NCI-H774 (cell line): ENCODE data around the gene MAP2K4.
"Not testable (repeated sequence)": the region's sequence is repeated elsewhere in the genome, so short reads cannot be mapped to it uniquely, and the experiment has no call there.

Experiments
- DNase-seq: peaks from one replicate; lab custom pipeline; 2025; lab: John Stamatoyannopoulos, UW

Gene MAP2K4

GRCh38 chr17:12162187-12162586 lies 141.5 kb downstream of the MAP2K4 start:
- DNase-seq: not testable (repeated sequence)

GRCh38 chr17:12164085-12164484 lies 143.4 kb downstream of the MAP2K4 start:
- DNase-seq: no peak

GRCh38 chr17:12178644-12179330 lies 158.1 kb downstream of the MAP2K4 start:
- no peak for DNase-seq

- no peak for DNase-seq
Measured at GRCh38 chr17:12180644-12181261, 160.1 kb downstream of the MAP2K4 start.

GRCh38 chr17:12187658-12188057 lies 167.0 kb downstream of the MAP2K4 start:
- no peak for DNase-seq

GRCh38 chr17:12193144-12193735 lies 172.6 kb downstream of the MAP2K4 start:
- DNase-seq: no peak
